HepG2 (cell line): ENCODE measurements around the gene ACYP2. TPM values are rescaled to one million over a fixed set of nuclear protein-coding genes. Genes with fewer than 3 reads are reported as not detected.

ENCODE experiments used
- ATAC-seq: fragments of 200-7000 bp; cut with Tn5 transposase; 3 replicates; pipeline ENCODE4 v1.9.1; 2020; ENCODE audit warnings: mild to moderate bottlenecking, moderate library complexity
- BruUV-seq: library from RNA; stranded (reverse); fragments of 400-500 nt; replicated peaks from 2 replicates; lab custom pipeline; 2021; lab: Mats Ljungman, UMichigan
- CTCF ChIA-PET: fragments of 300-600 bp; formaldehyde crosslinking; extraction: SDS; loops from one replicate; lab custom pipeline; 2021; ENCODE audit warnings: low total read pairs, inconsistent platforms, low intra/inter-chr PET ratio; lab: Yijun Ruan, JAX
- POLR2A ChIA-PET: fragments of 350-600 bp; sonication (Branson Sonifier 250); formaldehyde crosslinking; loops from one replicate; lab custom pipeline; 2020; ENCODE audit warnings: antibody characterized with exemption, inconsistent platforms; lab: Yijun Ruan, JAX
- DNase-seq: peaks from one replicate; pipeline ENCODE4 v3.0.0-alpha.2; 2015; ENCODE audit warnings: low spot score
- FAIRE-seq: peaks from 3 replicates; lab custom pipeline; 2011; peaks lifted over from hg19 to GRCh38; lab: Jason Lieb, UNC
- H2AFZ ChIP-seq: one replicate; pipeline ENCODE4 v1.6.1; 2011; ENCODE audit warnings: low read length, inconsistent platforms
- H3K27ac ChIP-seq: fragments of 300-600 bp; 3 replicates; pipeline ENCODE4 v1.8.0; 2011; ENCODE audit warnings: mixed run types, mild to moderate bottlenecking, mixed read lengths, low read length, inconsistent platforms; ENCODE audit not compliant: insufficient read depth; ENCODE audit errors: extremely low read length
- H3K27me3 ChIP-seq, 2 experiments: fragments of 200-600 bp in 1 of 2; 2 replicates in 1 of 2; 3 replicates in 1 of 2; pipeline versions ENCODE4 v1.6.0 to v1.8.0; 2011; ENCODE audit warnings: low read length in 2 of 2, mild to moderate bottlenecking in 2 of 2, moderate library complexity in 2 of 2, inconsistent platforms in 1 of 2; ENCODE audit not compliant: insufficient read depth in 2 of 2, control insufficient read depth in 1 of 2
- H3K36me3 ChIP-seq, 2 experiments: fragments of 200-600 bp in 1 of 2; replicated peaks in 1 of 2; 2 replicates in 1 of 2; 3 replicates in 1 of 2; pipeline versions ENCODE4 v1.5.1 to v1.8.0; 2011; ENCODE audit warnings: low read length in 2 of 2, inconsistent platforms in 1 of 2; ENCODE audit not compliant: insufficient read depth in 2 of 2, control insufficient read depth in 1 of 2
- H3K4me1 ChIP-seq: 2 replicates; pipeline ENCODE4 v1.5.1; 2012; ENCODE audit warnings: low read length, inconsistent platforms; ENCODE audit not compliant: insufficient read depth
- H3K4me2 ChIP-seq: 2 replicates; pipeline ENCODE4 v1.6.0; 2011; ENCODE audit warnings: low read depth, low read length, inconsistent platforms
- H3K4me3 ChIP-seq, 3 experiments: fragments of 200-600 bp in 1 of 3; sonication (generic), shearing (Covaris generic) in 1 of 3; replicated peaks in 1 of 3; 2 replicates each; pipeline ENCODE4 v1.5.1; 2011 to 2016; ENCODE audit warnings: low read length in 3 of 3, inconsistent platforms in 2 of 3, low read depth in 2 of 3, mild to moderate bottlenecking in 2 of 3, control low read depth in 1 of 3, mixed read lengths in 1 of 3; ENCODE audit not compliant: insufficient read depth in 1 of 3
- H3K79me2 ChIP-seq: one replicate; pipeline ENCODE4 v1.6.1; 2011; ENCODE audit warnings: low read length, inconsistent platforms; ENCODE audit not compliant: insufficient read depth
- H3K9ac ChIP-seq: 2 replicates; pipeline ENCODE4 v1.6.0; 2011; ENCODE audit warnings: mild to moderate bottlenecking, low read depth, low read length, inconsistent platforms; ENCODE audit not compliant: insufficient read depth
- H3K9me3 ChIP-seq: 2 replicates; pipeline ENCODE4 v1.5.1; 2012; ENCODE audit warnings: mild to moderate bottlenecking, low read length
- H4K20me1 ChIP-seq: 2 replicates; pipeline ENCODE4 v1.6.0; 2011; ENCODE audit warnings: inconsistent platforms, mild to moderate bottlenecking, low read length, moderate library complexity; ENCODE audit not compliant: insufficient read depth
- FOXO1 ChIP-seq: sonication (generic); formaldehyde crosslinking; IDR thresholded peaks from 2 replicates; pipeline ENCODE4 v1.4.0; 2020; ENCODE audit warnings: missing genetic modification reagents
- ISX ChIP-seq: sonication (generic); formaldehyde crosslinking; conservative IDR thresholded peaks from 2 replicates; pipeline ENCODE4 v1.5.0; 2020; ENCODE audit warnings: missing genetic modification reagents
- SOX5 ChIP-seq: IDR thresholded peaks from 2 replicates; pipeline ENCODE4 v1.6.1; 2016; ENCODE audit warnings: borderline replicate concordance
- ZNF20 ChIP-seq: sonication (generic); formaldehyde crosslinking; IDR thresholded peaks from 2 replicates; pipeline ENCODE4 v1.4.0; 2020; ENCODE audit warnings: mild to moderate bottlenecking, moderate library complexity, missing genetic modification reagents
- WGBS: methylation state at CpG from one replicate; pipeline ENCODE4 v1.1.6; 2017; ENCODE audit warnings: low lambda C conversion rate; 5-methylcytosine and 5-hydroxymethylcytosine counted together
- in situ Hi-C: cut with HindIII; loops from 2 replicates; pipeline ENCODE4 v1.10.0; 2017; ENCODE audit warnings: low pct_unique_long_range_greater_than_20kb; ENCODE audit not compliant: extremely low pct_ligation_motif_present
- intact Hi-C: fragments of 100-400 bp; cut with micrococcal nuclease; formaldehyde crosslinking; loops from one replicate; pipeline ENCODE4 v1.10.0; 2022; ENCODE audit not compliant: unreplicated experiment
- polyA plus RNA-seq, 8 experiments: library from polyadenylated mRNA; depleted of rRNA in 3 of 8; stranded (reverse) in 7 of 8; unstranded in 1 of 8; fragments of >200 nt; fragmentation: Illumina TruSeq in 4 of 8; extraction: Trizol in 4 of 8; gene quantifications; 2 replicates each; pipeline versions ENCODE4 v1.2.1 to v1.2.3, GENCODE V29; 2011 to 2016; ENCODE audit warnings: low read depth in 4 of 8, missing spikeins in 1 of 8, mixed read lengths in 1 of 8; ENCODE audit not compliant: insufficient read depth in 1 of 8
- total RNA-seq, 5 experiments: library from RNA; depleted of rRNA; stranded (reverse); fragments of >200 nt; fragmentation: Illumina TruSeq; extraction: Trizol; gene quantifications; 2 replicates each; pipeline ENCODE4 v1.2.3, GENCODE V29; 2016; ENCODE audit warnings: low read depth in 1 of 5
- TF ChIP-seq, protein P1 (sequence below): IDR thresholded peaks from 2 replicates; pipeline ENCODE4 v1.6.1; 2016

ACYP2 gene
- total and polyA plus RNA-seq, 2 of the 13 experiments (the other 11 are each of a cell fraction or from before 2014, with no cell fraction given), result 12.3 to 12.7 TPM

GRCh38 chr2:54259413-54260240, 144.2 kb downstream of the ACYP2 start (continued):
- TF ChIP-seq, protein P1, sequence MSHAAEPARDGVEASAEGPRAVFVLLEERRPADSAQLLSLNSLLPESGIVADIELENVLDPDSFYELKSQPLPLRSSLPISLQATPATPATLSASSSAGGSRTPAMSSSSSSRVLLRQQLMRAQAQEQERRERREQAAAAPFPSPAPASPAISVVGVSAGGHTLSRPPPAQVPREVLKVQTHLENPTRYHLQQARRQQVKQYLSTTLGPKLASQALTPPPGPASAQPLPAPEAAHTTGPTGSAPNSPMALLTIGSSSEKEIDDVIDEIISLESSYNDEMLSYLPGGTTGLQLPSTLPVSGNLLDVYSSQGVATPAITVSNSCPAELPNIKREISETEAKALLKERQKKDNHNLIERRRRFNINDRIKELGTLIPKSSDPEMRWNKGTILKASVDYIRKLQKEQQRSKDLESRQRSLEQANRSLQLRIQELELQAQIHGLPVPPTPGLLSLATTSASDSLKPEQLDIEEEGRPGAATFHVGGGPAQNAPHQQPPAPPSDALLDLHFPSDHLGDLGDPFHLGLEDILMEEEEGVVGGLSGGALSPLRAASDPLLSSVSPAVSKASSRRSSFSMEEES (CRISPR knock-in tag), result no peak
- TF ChIP-seq FOXO1, result no peak
- TF ChIP-seq ISX (CRISPR knock-in tag), result no peak

DNA sequence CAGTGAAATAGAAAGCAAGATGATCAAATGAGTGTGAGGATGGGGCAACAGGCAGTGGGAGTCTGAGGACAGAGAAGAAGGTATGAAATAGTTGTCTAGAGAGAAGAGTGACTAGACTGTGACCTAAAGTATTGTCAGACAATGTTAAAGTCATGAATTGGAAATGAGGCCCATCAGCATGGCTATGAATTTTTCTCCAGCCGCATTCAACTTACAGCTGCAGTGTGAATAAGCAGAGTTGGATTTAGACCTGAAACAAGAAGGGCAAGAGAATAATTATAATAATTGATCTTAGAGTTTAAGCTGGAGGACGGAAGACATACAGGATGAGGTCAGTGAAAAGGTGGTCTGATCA, 144.8 kb downstream of the ACYP2 start:
- in situ Hi-C loops, result no loop called here
- FAIRE-seq, result no peak
- CTCF ChIA-PET, result no interaction called here

More for the DNA sequence above, 144.8 kb downstream of the ACYP2 start:
- Histone ChIP-seq H3K36me3 (no peaks in the 10 kb centered on the region; a peak in 1 of 5 replicates), H3K27me3 (no peaks in the 10 kb centered on the region), H3K4me2 (no peak overlapping the region), H3K4me1 (peaks cover 47% of the 10 kb centered on the region), H3K9ac (no peak overlapping the region), H3K9me3 (peaks cover 6% of the 10 kb centered on the region), H3K27ac (no peak overlapping the region)
- ATAC-seq, result no peak
- WGBS, result 97% methylated on average over 2 of the region's 2 CpGs
- TF ChIP-seq SOX5 (no peak), ZNF20 (no peak)
- TF ChIP-seq, all 625 proteins: peak for 0
- H2AFZ ChIP-seq, result no peak overlapping the region
- DNase-seq, result no peak
- H4K20me1 ChIP-seq, result no peaks in the 10 kb centered on the region
- H3K79me2 ChIP-seq, result no peaks in the 10 kb centered on the region
- no TSS peak for BruUV-seq
- POLR2A ChIA-PET, result interaction anchor here (1.1 kb wide), 1 partner anchor 26 kb away, joined by 3 read pairs; no protein-coding TSS in a partner anchor
- no peak overlapping the region for H3K4me3 ChIP-seq
- intact Hi-C loops, result no loop called here
